DOHH2 (cell line): ENCODE results near the gene EME2.

Source experiments
- H3F3A ChIP-seq: fragments of 200-600 bp; sonication (generic), shearing (Covaris generic); 2 replicates; pipeline ENCODE4 v1.6.0; 2016; ENCODE audit warnings: antibody characterized with exemption, mild to moderate bottlenecking; ENCODE audit not compliant: control insufficient read depth, insufficient read depth
- H3K27ac ChIP-seq: fragments of 200-600 bp; sonication (generic); 2 replicates; pipeline ENCODE4 v1.5.1; 2014; ENCODE audit warnings: low read depth, mild to moderate bottlenecking, low read length, moderate library complexity
- H3K27me3 ChIP-seq: fragments of 200-600 bp; sonication (generic); 2 replicates; pipeline ENCODE4 v1.6.1; 2014; ENCODE audit warnings: mild to moderate bottlenecking, low read length, mixed read lengths; ENCODE audit not compliant: control insufficient read depth
- H3K36me3 ChIP-seq: fragments of 200-600 bp; sonication (generic); 2 replicates; pipeline ENCODE4 v1.6.1; 2014; ENCODE audit warnings: mild to moderate bottlenecking, low read length, moderate library complexity, mixed read lengths; ENCODE audit not compliant: control insufficient read depth
- H3K4me1 ChIP-seq: fragments of 200-600 bp; sonication (generic); 2 replicates; pipeline ENCODE4 v1.6.1; 2014; ENCODE audit warnings: mild to moderate bottlenecking, low read length, mixed read lengths; ENCODE audit not compliant: control insufficient read depth
- H3K4me2 ChIP-seq: fragments of 200-600 bp; sonication (generic); 2 replicates; pipeline ENCODE4 v1.6.0; 2014; ENCODE audit warnings: mild to moderate bottlenecking, low read length, moderate library complexity
- H3K4me3 ChIP-seq: fragments of 200-600 bp; sonication (generic); 2 replicates; pipeline ENCODE4 v1.5.1; 2014; ENCODE audit warnings: mild to moderate bottlenecking, low read length, mixed read lengths
- H3K79me2 ChIP-seq: fragments of 200-600 bp; sonication (generic); 2 replicates; pipeline ENCODE4 v1.6.1; 2014; ENCODE audit warnings: mild to moderate bottlenecking, low read length, mixed read lengths; ENCODE audit not compliant: control insufficient read depth
- H3K9me2 ChIP-seq: fragments of 200-600 bp; sonication (generic); replicated peaks from 2 replicates; pipeline ENCODE4 v1.6.1; 2014; ENCODE audit warnings: mild to moderate bottlenecking, low read length, mixed read lengths; ENCODE audit not compliant: control insufficient read depth
- H3K9me3 ChIP-seq: fragments of 200-600 bp; sonication (generic); 2 replicates; pipeline ENCODE4 v1.6.1; 2014; ENCODE audit warnings: antibody characterized with exemption, low read length, mixed read lengths; ENCODE audit not compliant: control insufficient read depth, insufficient read depth
- H4K20me1 ChIP-seq: fragments of 200-600 bp; sonication (generic); 2 replicates; pipeline ENCODE4 v1.6.0; 2014; ENCODE audit warnings: low read depth, mild to moderate bottlenecking, antibody characterized with exemption, low read length, moderate library complexity; ENCODE audit not compliant: control insufficient read depth, insufficient read depth
- EZH2phosphoT487 ChIP-seq: fragments of 200-600 bp; sonication (generic); IDR thresholded peaks from 2 replicates; pipeline ENCODE4 v1.6.1; 2017; ENCODE audit warnings: borderline replicate concordance, mild to moderate bottlenecking, antibody characterized with exemption, low read length, moderate library complexity, mixed read lengths
- TF ChIP-seq, protein P1 (sequence below): fragments of 200-600 bp; sonication (generic); IDR thresholded peaks from one replicate; pipeline ENCODE4 v1.5.1; 2014; ENCODE audit warnings: antibody characterized with exemption, mild to moderate bottlenecking, low read depth, low read length; ENCODE audit not compliant: poor library complexity, severe bottlenecking

The EME2 gene

GRCh38 chr16:1740234-1740633 lies 32.4 kb upstream of the EME2 start:
- Histone ChIP-seq H3K9me3 (peaks cover 43% of the 10 kb centered on the region; the same call in 1 of the 2 replicates), H4K20me1 (no peaks in the 10 kb centered on the region), H3K79me2 (peaks cover 13% of the 10 kb centered on the region), H3K4me3 (no peak overlapping the region), H3F3A (peaks cover 37% of the 10 kb centered on the region), H3K4me1 (no peaks in the 10 kb centered on the region), H3K4me2 (no peak overlapping the region), H3K9me2 (no peaks in the 10 kb centered on the region), H3K36me3 (peaks cover 37% of the 10 kb centered on the region), H3K27me3 (no peaks in the 10 kb centered on the region), H3K27ac (no peak overlapping the region)
- TF ChIP-seq, protein P1, sequence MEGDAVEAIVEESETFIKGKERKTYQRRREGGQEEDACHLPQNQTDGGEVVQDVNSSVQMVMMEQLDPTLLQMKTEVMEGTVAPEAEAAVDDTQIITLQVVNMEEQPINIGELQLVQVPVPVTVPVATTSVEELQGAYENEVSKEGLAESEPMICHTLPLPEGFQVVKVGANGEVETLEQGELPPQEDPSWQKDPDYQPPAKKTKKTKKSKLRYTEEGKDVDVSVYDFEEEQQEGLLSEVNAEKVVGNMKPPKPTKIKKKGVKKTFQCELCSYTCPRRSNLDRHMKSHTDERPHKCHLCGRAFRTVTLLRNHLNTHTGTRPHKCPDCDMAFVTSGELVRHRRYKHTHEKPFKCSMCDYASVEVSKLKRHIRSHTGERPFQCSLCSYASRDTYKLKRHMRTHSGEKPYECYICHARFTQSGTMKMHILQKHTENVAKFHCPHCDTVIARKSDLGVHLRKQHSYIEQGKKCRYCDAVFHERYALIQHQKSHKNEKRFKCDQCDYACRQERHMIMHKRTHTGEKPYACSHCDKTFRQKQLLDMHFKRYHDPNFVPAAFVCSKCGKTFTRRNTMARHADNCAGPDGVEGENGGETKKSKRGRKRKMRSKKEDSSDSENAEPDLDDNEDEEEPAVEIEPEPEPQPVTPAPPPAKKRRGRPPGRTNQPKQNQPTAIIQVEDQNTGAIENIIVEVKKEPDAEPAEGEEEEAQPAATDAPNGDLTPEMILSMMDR, result no peak
- no peak for TF ChIP-seq EZH2phosphoT487

DNA sequence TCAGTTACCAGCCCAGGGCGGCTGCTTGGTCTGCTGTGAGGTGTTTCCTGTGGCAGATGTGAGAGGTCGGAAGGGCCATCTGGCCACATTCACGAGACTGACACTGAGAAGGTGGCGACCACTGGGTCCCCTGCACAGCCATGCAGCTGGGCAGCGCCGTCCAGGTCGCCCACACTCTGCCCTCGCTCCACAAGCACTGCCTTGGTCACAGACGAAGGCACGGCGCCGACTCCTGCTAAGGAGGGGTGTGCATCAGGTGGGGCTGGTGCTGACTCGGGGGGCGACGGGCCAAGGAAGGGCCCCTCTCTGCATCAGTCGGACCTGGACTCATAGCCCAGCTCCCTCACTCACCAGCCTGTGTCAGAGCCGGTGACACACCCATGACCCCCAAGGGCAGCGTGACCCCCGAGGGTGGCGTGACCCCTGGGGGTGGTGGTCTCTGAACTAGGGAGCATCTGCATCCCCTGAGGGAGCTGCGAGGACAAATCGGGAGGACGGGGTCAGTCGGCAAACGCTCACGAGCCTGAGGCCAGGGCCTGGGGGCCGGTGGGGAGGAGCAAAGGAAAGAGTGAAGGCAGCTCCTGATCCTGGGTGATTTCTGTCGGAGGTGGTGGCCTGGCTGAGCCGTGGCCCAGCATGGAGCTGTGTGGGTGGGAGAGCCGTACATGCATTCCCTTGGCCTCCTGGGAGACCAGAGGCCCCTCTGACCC lies 31.7 kb upstream of the EME2 start:
- Histone ChIP-seq H3K4me1 (no peaks in the 10 kb centered on the region), H3K27me3 (no peaks in the 10 kb centered on the region), H4K20me1 (no peaks in the 10 kb centered on the region), H3K4me3 (no peak overlapping the region), H3K9me3 (peaks cover 36% of the 10 kb centered on the region; the same call in 1 of the 2 replicates), H3F3A (peaks cover 30% of the 10 kb centered on the region), H3K79me2 (peaks cover 13% of the 10 kb centered on the region), H3K4me2 (no peak overlapping the region), H3K27ac (no peak overlapping the region), H3K9me2 (no peaks in the 10 kb centered on the region), H3K36me3 (peaks cover 35% of the 10 kb centered on the region)
- TF ChIP-seq EZH2phosphoT487, result no peak
- TF ChIP-seq, protein P1, result no peak

GRCh38 chr16:1741553-1742165 lies 31.0 kb upstream of the EME2 start:
- H3K4me1 ChIP-seq, result no peaks in the 10 kb centered on the region
- TF ChIP-seq EZH2phosphoT487, result no peak
- TF ChIP-seq, protein P1, result no peak
- H3K9me3 ChIP-seq, result peaks cover 29% of the 10 kb centered on the region; the same call in 1 of the 2 replicates
- H3K36me3 ChIP-seq, result peaks cover 36% of the 10 kb centered on the region
- no peaks in the 10 kb centered on the region for H3K27me3 ChIP-seq
- no peak overlapping the region for H3K27ac ChIP-seq
- H3K9me2 ChIP-seq, result no peaks in the 10 kb centered on the region
- H3K4me3 ChIP-seq, result no peak overlapping the region
- H3K4me2 ChIP-seq, result no peak overlapping the region
- H3F3A ChIP-seq, result peaks cover 25% of the 10 kb centered on the region
- H4K20me1 ChIP-seq, result no peaks in the 10 kb centered on the region
- peaks cover 13% of the 10 kb centered on the region for H3K79me2 ChIP-seq
